MM.1S (cell line): ENCODE measurements around the gene RIPOR2.

Source experiments
- CTCF ChIP-seq: fragments of 300-600 bp; sonication (generic); IDR thresholded peaks from 2 replicates; pipeline ENCODE4 v1.5.1; 2016; ENCODE audit warnings: antibody characterized with exemption, low read length, mixed read lengths
- EZH2phosphoT487 ChIP-seq: fragments of 300-600 bp; sonication (generic); IDR thresholded peaks from 2 replicates; pipeline ENCODE4 v1.6.1; 2018; ENCODE audit warnings: antibody characterized with exemption, low read length

DNA sequence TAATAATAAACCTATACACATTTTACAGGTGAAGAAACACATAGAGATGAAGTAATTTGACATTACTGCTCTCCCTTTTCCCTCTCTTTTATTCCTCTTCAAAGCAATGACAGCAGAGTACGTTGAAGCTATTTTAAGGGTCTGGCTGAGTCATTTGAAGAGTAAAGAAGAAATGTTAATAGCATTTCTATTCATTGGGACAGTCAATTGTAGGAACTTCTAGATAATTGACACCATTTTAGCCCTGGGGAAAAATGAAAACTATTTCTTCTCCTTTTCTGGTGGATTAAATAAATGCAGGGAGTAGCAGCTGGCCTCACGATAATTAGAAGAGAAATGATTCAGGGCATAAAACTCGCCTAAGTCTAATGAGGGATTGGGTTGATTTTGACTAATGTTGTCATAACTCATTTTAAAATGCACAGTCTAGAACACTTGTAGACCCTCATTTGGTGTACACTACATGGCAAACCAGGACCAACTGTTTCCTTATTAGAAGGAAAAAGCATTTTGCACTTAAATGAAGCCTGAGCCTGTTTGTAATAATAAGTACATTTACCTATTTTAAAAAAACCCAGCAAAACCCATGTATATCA, 48.1 kb downstream of the RIPOR2 start:
- TF ChIP-seq CTCF: no peak
- no peak for TF ChIP-seq EZH2phosphoT487
